ENCODE data around the gene PTPN2. TPM values are rescaled to one million over a fixed set of nuclear protein-coding genes. Genes with fewer than 3 reads are reported as not detected.

The PTPN2 gene
- total and polyA plus RNA-seq, 4 donors: 47.8 to 79.9 (median 64.3) TPM

GRCh38 chr18:12769136-12769535 is 114.9 kb downstream of the PTPN2 start:
- H3K27ac ChIP-seq (ENCODE audit: low read depth in 1 of 2, low read length in 1 of 2): no peak overlapping the region
- no peaks in the 10 kb centered on the region for H3K27me3 ChIP-seq (ENCODE audit: control insufficient read depth in 3 of 3, insufficient read depth in 3 of 3, low read length in 2 of 3)
- DNase-seq (no peak), ATAC-seq (ENCODE audit: insufficient read depth, low FRiP score) (no peak)
- no peaks in the 10 kb centered on the region for H3K36me3 ChIP-seq (ENCODE audit: control insufficient read depth in 4 of 4, insufficient read depth in 4 of 4, low read length in 4 of 4)
- no peaks in the 10 kb centered on the region for H3K9me3 ChIP-seq (ENCODE audit: control insufficient read depth in 4 of 4, insufficient read depth in 3 of 4, low read length in 3 of 4)
- no peak overlapping the region for H3K4me3 ChIP-seq
- TF ChIP-seq, protein P1, sequence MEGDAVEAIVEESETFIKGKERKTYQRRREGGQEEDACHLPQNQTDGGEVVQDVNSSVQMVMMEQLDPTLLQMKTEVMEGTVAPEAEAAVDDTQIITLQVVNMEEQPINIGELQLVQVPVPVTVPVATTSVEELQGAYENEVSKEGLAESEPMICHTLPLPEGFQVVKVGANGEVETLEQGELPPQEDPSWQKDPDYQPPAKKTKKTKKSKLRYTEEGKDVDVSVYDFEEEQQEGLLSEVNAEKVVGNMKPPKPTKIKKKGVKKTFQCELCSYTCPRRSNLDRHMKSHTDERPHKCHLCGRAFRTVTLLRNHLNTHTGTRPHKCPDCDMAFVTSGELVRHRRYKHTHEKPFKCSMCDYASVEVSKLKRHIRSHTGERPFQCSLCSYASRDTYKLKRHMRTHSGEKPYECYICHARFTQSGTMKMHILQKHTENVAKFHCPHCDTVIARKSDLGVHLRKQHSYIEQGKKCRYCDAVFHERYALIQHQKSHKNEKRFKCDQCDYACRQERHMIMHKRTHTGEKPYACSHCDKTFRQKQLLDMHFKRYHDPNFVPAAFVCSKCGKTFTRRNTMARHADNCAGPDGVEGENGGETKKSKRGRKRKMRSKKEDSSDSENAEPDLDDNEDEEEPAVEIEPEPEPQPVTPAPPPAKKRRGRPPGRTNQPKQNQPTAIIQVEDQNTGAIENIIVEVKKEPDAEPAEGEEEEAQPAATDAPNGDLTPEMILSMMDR (IDR thresholded peaks at IDR 0.05; ENCODE audit: control extremely low read depth, extremely low read depth): no peak
- no peak overlapping the region for H3K9ac ChIP-seq (ENCODE audit: insufficient read depth in 1 of 2, low read length in 2 of 2)
- H3K4me1 ChIP-seq (ENCODE audit: control insufficient read depth in 5 of 5, insufficient read depth in 5 of 5, low read length in 5 of 5): no peaks in the 10 kb centered on the region
- WGBS, 2 donors: 90 to 93% methylated on average over 3 of the region's 3 CpGs

GRCh38 chr18:12768625-12769024 is 115.4 kb downstream of the PTPN2 start:
- no peak for DNase-seq
- Histone ChIP-seq H3K27ac (ENCODE audit: low read depth in 1 of 2, low read length in 1 of 2) (no peak overlapping the region), H3K4me1 (ENCODE audit: control insufficient read depth in 5 of 5, insufficient read depth in 5 of 5, low read length in 5 of 5) (no peaks in the 10 kb centered on the region), H3K9ac (ENCODE audit: insufficient read depth in 1 of 2, low read length in 2 of 2) (no peak overlapping the region), H3K9me3 (ENCODE audit: control insufficient read depth in 4 of 4, insufficient read depth in 3 of 4, low read length in 3 of 4) (no peaks in the 10 kb centered on the region), H3K4me3 (no peak overlapping the region), H3K36me3 (ENCODE audit: control insufficient read depth in 4 of 4, insufficient read depth in 4 of 4, low read length in 4 of 4) (no peaks in the 10 kb centered on the region), H3K27me3 (ENCODE audit: control insufficient read depth in 3 of 3, insufficient read depth in 3 of 3, low read length in 2 of 3) (no peaks in the 10 kb centered on the region)
- TF ChIP-seq, protein P1 (IDR thresholded peaks at IDR 0.05; ENCODE audit: control extremely low read depth, extremely low read depth): no peak
- no peak for ATAC-seq (ENCODE audit: insufficient read depth, low FRiP score)
- WGBS, 2 donors: 86 to 91% methylated on average over 3 of the region's 3 CpGs

- ATAC-seq (ENCODE audit: insufficient read depth, low FRiP score): no peak
- Histone ChIP-seq H3K4me3 (no peak overlapping the region), H3K27me3 (ENCODE audit: control insufficient read depth in 3 of 3, insufficient read depth in 3 of 3, low read length in 2 of 3) (no peaks in the 10 kb centered on the region), H3K9ac (ENCODE audit: insufficient read depth in 1 of 2, low read length in 2 of 2) (no peak overlapping the region), H3K36me3 (ENCODE audit: control insufficient read depth in 4 of 4, insufficient read depth in 4 of 4, low read length in 4 of 4) (no peaks in the 10 kb centered on the region), H3K4me1 (ENCODE audit: control insufficient read depth in 5 of 5, insufficient read depth in 5 of 5, low read length in 5 of 5) (no peaks in the 10 kb centered on the region), H3K9me3 (ENCODE audit: control insufficient read depth in 4 of 4, insufficient read depth in 3 of 4, low read length in 3 of 4) (no peaks in the 10 kb centered on the region), H3K27ac (ENCODE audit: low read depth in 1 of 2, low read length in 1 of 2) (no peak overlapping the region)
- 91 to 96% methylated on average over 9 of the region's 9 CpGs for whole genome bisulfite sequencing, 2 donors
- TF ChIP-seq, protein P1 (IDR thresholded peaks at IDR 0.05; ENCODE audit: control extremely low read depth, extremely low read depth): no peak
- DNase-seq: no peak
Measured at GRCh38 chr18:12767580-12768155, 116.4 kb downstream of the PTPN2 start.

- WGBS, 2 donors: 48 to 72% methylated on average over 13 of the region's 13 CpGs
- TF ChIP-seq, protein P1 (IDR thresholded peaks at IDR 0.05; ENCODE audit: control extremely low read depth, extremely low read depth): no peak
- Histone ChIP-seq H3K36me3 (ENCODE audit: control insufficient read depth in 4 of 4, insufficient read depth in 4 of 4, low read length in 4 of 4) (no peaks in the 10 kb centered on the region), H3K27me3 (ENCODE audit: control insufficient read depth in 3 of 3, insufficient read depth in 3 of 3, low read length in 2 of 3) (no peaks in the 10 kb centered on the region), H3K27ac (ENCODE audit: low read depth in 1 of 2, low read length in 1 of 2) (no peak overlapping the region), H3K4me1 (ENCODE audit: control insufficient read depth in 5 of 5, insufficient read depth in 5 of 5, low read length in 5 of 5) (no peaks in the 10 kb centered on the region), H3K4me3 (no peak overlapping the region), H3K9ac (ENCODE audit: insufficient read depth in 1 of 2, low read length in 2 of 2) (no peak overlapping the region), H3K9me3 (ENCODE audit: control insufficient read depth in 4 of 4, insufficient read depth in 3 of 4, low read length in 3 of 4) (no peaks in the 10 kb centered on the region)
- ATAC-seq (ENCODE audit: insufficient read depth, low FRiP score) (no peak), DNase-seq (no peak)
Measured at GRCh38 chr18:12766986-12767433, 117.0 kb downstream of the PTPN2 start.
